ENCODE data around the gene REC8. TPM values are rescaled to one million over a fixed set of nuclear protein-coding genes. Genes with fewer than 3 reads are reported as not detected.

Gene REC8
- polyA plus RNA-seq, 1 donor (not counting 4 experiments of a cell fraction or from before 2014, with no cell fraction given) = 6.3 TPM

DNA sequence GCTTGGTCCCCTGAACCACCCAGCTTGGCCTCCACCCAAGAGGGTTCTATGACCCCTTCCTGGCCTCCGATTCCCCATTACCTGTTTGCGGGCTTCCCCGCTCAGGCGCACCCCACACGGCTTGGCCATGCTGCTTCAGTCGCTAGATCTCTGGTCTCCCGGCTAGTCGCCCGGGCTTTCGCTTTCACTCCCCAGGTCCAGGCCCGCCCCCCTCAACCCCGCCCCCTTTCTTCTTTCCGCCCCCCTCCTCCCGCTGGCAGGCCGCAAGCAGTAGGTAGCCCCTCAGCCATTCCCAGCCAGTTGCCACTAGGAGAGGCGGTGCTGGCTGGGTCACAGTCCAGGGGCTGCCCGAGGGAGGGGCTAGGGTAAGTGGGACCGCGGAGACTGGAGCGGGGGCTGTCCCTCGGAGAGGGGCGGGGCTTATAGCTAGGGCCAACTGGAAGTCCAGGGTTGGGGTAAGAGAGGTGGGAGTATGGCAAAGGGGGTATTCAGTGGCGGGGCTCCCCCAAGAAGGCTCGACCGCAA is 25.4 kb upstream of the REC8 start, which contains the start of gene PSME2:
PSME2 (minus strand) TSS at position 158 of the 525 bp plus-strand sequence; CDS start at position 129, 29 bp downstream.
- TF ChIP-seq, protein P1, sequence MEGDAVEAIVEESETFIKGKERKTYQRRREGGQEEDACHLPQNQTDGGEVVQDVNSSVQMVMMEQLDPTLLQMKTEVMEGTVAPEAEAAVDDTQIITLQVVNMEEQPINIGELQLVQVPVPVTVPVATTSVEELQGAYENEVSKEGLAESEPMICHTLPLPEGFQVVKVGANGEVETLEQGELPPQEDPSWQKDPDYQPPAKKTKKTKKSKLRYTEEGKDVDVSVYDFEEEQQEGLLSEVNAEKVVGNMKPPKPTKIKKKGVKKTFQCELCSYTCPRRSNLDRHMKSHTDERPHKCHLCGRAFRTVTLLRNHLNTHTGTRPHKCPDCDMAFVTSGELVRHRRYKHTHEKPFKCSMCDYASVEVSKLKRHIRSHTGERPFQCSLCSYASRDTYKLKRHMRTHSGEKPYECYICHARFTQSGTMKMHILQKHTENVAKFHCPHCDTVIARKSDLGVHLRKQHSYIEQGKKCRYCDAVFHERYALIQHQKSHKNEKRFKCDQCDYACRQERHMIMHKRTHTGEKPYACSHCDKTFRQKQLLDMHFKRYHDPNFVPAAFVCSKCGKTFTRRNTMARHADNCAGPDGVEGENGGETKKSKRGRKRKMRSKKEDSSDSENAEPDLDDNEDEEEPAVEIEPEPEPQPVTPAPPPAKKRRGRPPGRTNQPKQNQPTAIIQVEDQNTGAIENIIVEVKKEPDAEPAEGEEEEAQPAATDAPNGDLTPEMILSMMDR (optimal IDR thresholded peaks at IDR 0.05 in 1 of 3, IDR thresholded peaks at IDR 0.05 in 1 of 3, conservative IDR thresholded peaks at IDR 0.05 in 1 of 3; ENCODE audit: extremely low read depth in 1 of 3, insufficient read depth in 2 of 3, low read length in 3 of 3) = no peak
- no peak for TF ChIP-seq EZH2 (IDR thresholded peaks at IDR 0.05; ENCODE audit: low read length)
- H3K79me2 ChIP-seq (ENCODE audit: control insufficient read depth, insufficient read depth, low read length) = peaks cover 60% of the 10 kb centered on the region

DNA sequence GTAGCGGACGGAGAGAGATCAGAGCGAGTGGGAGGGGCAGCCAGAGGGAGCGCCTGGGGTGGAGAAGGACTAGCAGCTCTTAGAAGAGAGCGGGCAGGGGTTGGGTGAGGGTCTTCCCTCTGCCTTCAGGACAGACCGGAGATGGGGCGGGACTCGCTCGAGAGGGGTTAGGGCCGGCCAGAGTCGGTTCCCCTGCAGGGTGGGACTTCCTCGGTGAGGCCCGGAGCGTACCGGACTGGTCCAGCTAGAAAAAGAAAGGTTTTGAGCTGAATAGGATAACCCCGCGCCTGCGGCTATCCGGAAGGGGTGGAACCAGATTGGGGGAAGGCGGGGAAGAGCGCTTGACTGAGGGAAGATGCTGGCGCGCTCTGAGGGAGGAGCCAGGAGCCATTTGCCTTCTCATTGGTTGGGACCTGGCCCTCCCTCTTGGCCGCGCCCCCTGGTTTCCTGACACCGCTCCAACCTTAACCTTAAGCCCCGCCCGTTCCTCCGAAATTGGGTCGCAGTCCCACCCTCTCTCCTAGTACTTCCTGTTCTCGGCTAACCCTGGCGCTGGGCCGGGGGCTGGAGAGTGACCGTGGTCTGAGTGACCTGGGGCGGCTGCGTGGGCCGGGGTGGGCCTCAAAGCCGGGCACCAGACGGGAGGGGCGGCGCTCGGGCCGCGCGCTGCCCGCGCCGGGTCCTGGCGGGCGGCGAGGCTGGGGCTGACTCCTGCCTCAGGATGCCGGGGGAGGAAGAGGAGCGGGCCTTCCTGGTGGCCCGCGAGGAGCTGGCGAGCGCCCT is 24.7 kb upstream of the REC8 start, which contains the start of gene RNF31:
RNF31 (plus strand) TSS at position 521 of the 783 bp plus-strand sequence; CDS start at position 722, 201 bp downstream.
- Histone ChIP-seq H3K4me2 (ENCODE audit: control insufficient read depth, extremely low read depth, insufficient read depth, low read depth, low read length) (peak within 1 kb of the TSS; percentile 97), H3K9ac (ENCODE audit: control insufficient read depth, extremely low read depth, insufficient read depth, low read length) (peak within 1 kb of the TSS; percentile 88), H3K4me3 (ENCODE audit: control insufficient read depth in 2 of 3, extremely low read depth in 1 of 3, insufficient read depth in 2 of 3, low read depth in 1 of 3, low read length in 3 of 3) (peak within 1 kb of the TSS; percentile 82 to 97 (median 91)), H3K79me2 (ENCODE audit: control insufficient read depth, insufficient read depth, low read length) (peaks cover 62% of the 10 kb centered on the region), H3K9me1 (ENCODE audit: control insufficient read depth, extremely low read depth, insufficient read depth, low read length) (peaks cover 2% of the 10 kb centered on the region), H3K36me3 (ENCODE audit: control insufficient read depth in 2 of 2, extremely low read depth in 1 of 2, insufficient read depth in 2 of 2, low read length in 2 of 2) (peaks cover 30 to 46% of the 10 kb centered on the region in 2 experiments), H3K4me1 (ENCODE audit: control insufficient read depth, extremely low read depth, insufficient read depth, low read length) (peaks cover 22% of the 10 kb centered on the region), H4K20me1 (ENCODE audit: control insufficient read depth, extremely low read depth, insufficient read depth, low read length) (no peaks in the 10 kb centered on the region), H3K9me3 (ENCODE audit: control insufficient read depth, low read depth, low read length) (no peaks in the 10 kb centered on the region), H3K27ac (ENCODE audit: control insufficient read depth, insufficient read depth, low read length) (peak within 1 kb of the TSS; percentile 86), H2AFZ (ENCODE audit: control insufficient read depth, low read length) (peak within 1 kb of the TSS; percentile 72), H3K27me3 (ENCODE audit: control insufficient read depth, extremely low read depth, insufficient read depth, low read length) (no peaks in the 10 kb centered on the region)
- no peak for TF ChIP-seq EZH2 (IDR thresholded peaks at IDR 0.05; ENCODE audit: low read length)
- TF ChIP-seq, protein P1 (optimal IDR thresholded peaks at IDR 0.05 in 1 of 3, IDR thresholded peaks at IDR 0.05 in 1 of 3, conservative IDR thresholded peaks at IDR 0.05 in 1 of 3; ENCODE audit: extremely low read depth in 1 of 3, insufficient read depth in 2 of 3, low read length in 3 of 3) = no peak
- dilution Hi-C loops (cut with MboI; ENCODE audit: extremely low pct_ligation_motif_present, low sequenced_read_pairs) = no loop called here
- DNase-seq (ENCODE audit: low read depth, low spot score) (peak; percentile 90), FAIRE-seq (peak; percentile 67)

More for the DNA sequence above, 25.4 kb upstream of the REC8 start, which contains the start of gene PSME2:
- Histone ChIP-seq H3K9me3 (ENCODE audit: control insufficient read depth, low read depth, low read length) (no peaks in the 10 kb centered on the region), H3K4me1 (ENCODE audit: control insufficient read depth, extremely low read depth, insufficient read depth, low read length) (peaks cover 27% of the 10 kb centered on the region), H3K27ac (ENCODE audit: control insufficient read depth, insufficient read depth, low read length) (peak within 1 kb of the TSS; percentile 86), H3K36me3 (ENCODE audit: control insufficient read depth in 2 of 2, extremely low read depth in 1 of 2, insufficient read depth in 2 of 2, low read length in 2 of 2) (peaks cover 27 to 41% of the 10 kb centered on the region in 2 experiments), H2AFZ (ENCODE audit: control insufficient read depth, low read length) (peak within 1 kb of the TSS; percentile 72), H3K27me3 (ENCODE audit: control insufficient read depth, extremely low read depth, insufficient read depth, low read length) (no peaks in the 10 kb centered on the region), H3K9me1 (ENCODE audit: control insufficient read depth, extremely low read depth, insufficient read depth, low read length) (peaks cover 2% of the 10 kb centered on the region), H4K20me1 (ENCODE audit: control insufficient read depth, extremely low read depth, insufficient read depth, low read length) (no peaks in the 10 kb centered on the region), H3K9ac (ENCODE audit: control insufficient read depth, extremely low read depth, insufficient read depth, low read length) (peak within 1 kb of the TSS; percentile 88), H3K4me3 (ENCODE audit: control insufficient read depth in 2 of 3, extremely low read depth in 1 of 3, insufficient read depth in 2 of 3, low read depth in 1 of 3, low read length in 3 of 3) (peak within 1 kb of the TSS; percentile 82 to 97 (median 91)), H3K4me2 (ENCODE audit: control insufficient read depth, extremely low read depth, insufficient read depth, low read depth, low read length) (peak within 1 kb of the TSS; percentile 97)
- FAIRE-seq = no peak
- DNase-seq (ENCODE audit: low read depth, low spot score) = peak; percentile 83
- dilution Hi-C loops (cut with MboI; ENCODE audit: extremely low pct_ligation_motif_present, low sequenced_read_pairs) = no loop called here

Measured in keratinocyte (primary cell).